Measurements from ENCODE around the gene HELZ. TPM values are rescaled to one million over a fixed set of nuclear protein-coding genes. Genes with fewer than 3 reads are reported as not detected.

The HELZ gene
- total and polyA plus RNA-seq, 2 of the 8 experiments (the other 6 are each of a cell fraction or from before 2014, with no cell fraction given) = 10.0 to 48.7 TPM

DNA sequence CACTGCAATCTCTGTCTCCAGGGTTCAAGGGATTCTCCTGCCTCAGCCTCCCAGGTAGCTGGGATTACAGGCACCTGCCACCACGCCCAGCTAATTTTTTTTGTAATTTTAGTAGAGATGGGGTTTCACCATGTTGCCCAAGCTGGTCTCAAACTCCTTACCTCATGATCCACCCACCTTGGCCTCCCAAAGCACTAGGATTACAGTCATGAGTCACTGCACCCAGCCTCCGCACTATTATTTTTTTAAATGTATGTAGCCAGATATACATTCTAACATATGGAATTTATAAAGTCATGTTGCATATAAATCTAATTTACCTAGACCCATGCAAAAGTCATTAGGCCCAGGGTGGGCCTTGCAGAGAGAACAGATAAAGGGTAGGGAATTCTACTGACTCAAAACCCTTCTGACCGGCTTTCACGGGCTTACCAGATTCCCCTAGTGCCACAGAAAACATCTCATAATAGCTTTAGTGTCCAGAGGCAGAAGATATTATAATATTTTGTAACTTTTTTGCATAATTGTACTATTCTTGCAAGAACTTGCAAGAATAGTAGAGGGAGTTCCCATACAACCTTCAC, 20.5 kb upstream of the HELZ start:
- Histone ChIP-seq H2BK20ac (ENCODE audit: low read length) (no peak overlapping the region), H3K4me1 (replicated peaks in 1 of 4; ENCODE audit: control insufficient read depth in 3 of 4, insufficient read depth in 4 of 4, low read length in 3 of 4) (no peaks in the 10 kb centered on the region), H3K4me2 (ENCODE audit: insufficient read depth in 1 of 2, low read depth in 2 of 2, low read length in 2 of 2) (no peak overlapping the region), H3K4me3 (ENCODE audit: extremely low read depth in 1 of 4, insufficient read depth in 2 of 4, low read depth in 3 of 4, low read length in 4 of 4) (no peak overlapping the region), H3K79me1 (ENCODE audit: low read depth, low read length) (no peaks in the 10 kb centered on the region), H3K79me2 (ENCODE audit: control insufficient read depth in 1 of 2, insufficient read depth in 2 of 2, low read length in 2 of 2) (no peaks in the 10 kb centered on the region), H3K4ac (replicated peaks; ENCODE audit: insufficient read length, low read depth, low read length) (no peak overlapping the region), H3K56ac (replicated peaks; ENCODE audit: insufficient read length, low read depth, low read length) (no peak overlapping the region), H3K36me3 (ENCODE audit: control insufficient read depth in 2 of 4, insufficient read depth in 4 of 4, low read length in 3 of 4) (no peaks in the 10 kb centered on the region), H3K14ac (ENCODE audit: insufficient read length) (no peak overlapping the region), H2BK5ac (ENCODE audit: low read depth, low read length) (no peak overlapping the region), H3K23me2 (ENCODE audit: low read depth, low read length) (no peaks in the 10 kb centered on the region), H3K9me3 (ENCODE audit: insufficient read depth in 2 of 2, low read depth in 1 of 2, low read length in 1 of 2) (no peaks in the 10 kb centered on the region), H3K23ac (ENCODE audit: insufficient read length) (no peak overlapping the region), H2AK5ac (ENCODE audit: low read depth, low read length) (no peak overlapping the region), H3K27ac (ENCODE audit: low read depth, low read length) (no peak overlapping the region), H3K9ac (replicated peaks in 1 of 4; ENCODE audit: extremely low read depth in 1 of 4, low read depth in 3 of 4, low read length in 3 of 4) (no peak overlapping the region), H2BK15ac (ENCODE audit: low read length) (no peak overlapping the region), H2BK120ac (replicated peaks; ENCODE audit: low read depth, low read length) (no peak overlapping the region), H3K27me3 (replicated peaks in 1 of 4; ENCODE audit: control insufficient read depth in 3 of 4, extremely low read depth in 1 of 4, insufficient read depth in 3 of 4, low read length in 3 of 4) (no peaks in the 10 kb centered on the region), H3K18ac (ENCODE audit: extremely low read depth, low read length) (no peak overlapping the region), H2AFZ (ENCODE audit: low read length) (no peak overlapping the region), H4K5ac (ENCODE audit: insufficient read length, low read depth, low read length) (no peak overlapping the region), H4K8ac (ENCODE audit: extremely low read depth, insufficient read depth, low read length) (no peak overlapping the region), H4K20me1 (replicated peaks in 1 of 2; ENCODE audit: control insufficient read depth in 1 of 2, insufficient read depth in 2 of 2, low read length in 2 of 2) (no peaks in the 10 kb centered on the region), H2BK12ac (ENCODE audit: low read depth, low read length) (no peak overlapping the region), H4K91ac (replicated peaks; ENCODE audit: insufficient read length, low read length) (no peak overlapping the region)
- WGBS, 2 experiments (ENCODE audit: extremely low coverage in 1 of 2, insufficient coverage in 1 of 2, insufficient read length in 1 of 2, insufficient replicate concordance in 2 of 2, low coverage in 1 of 2, low lambda C conversion rate in 2 of 2, missing lambda C conversion rate in 1 of 2) = 90% methylated on average over 4 of the region's 4 CpGs; no CpG with 5 or more reads in 1 of the 2 experiments
- DNase-seq (ENCODE audit: low read depth in 1 of 2, low spot score in 2 of 2) = no peak
- POLR2A ChIA-PET (ENCODE audit: partially characterized antibody) = interaction anchor here (0.6 to 1.1 kb wide), 2 partner anchors 35 to 258 kb away, joined by 3 to 6 read pairs; no protein-coding TSS in a partner anchor
- no peak for FAIRE-seq
- TF ChIP-seq, protein P1, sequence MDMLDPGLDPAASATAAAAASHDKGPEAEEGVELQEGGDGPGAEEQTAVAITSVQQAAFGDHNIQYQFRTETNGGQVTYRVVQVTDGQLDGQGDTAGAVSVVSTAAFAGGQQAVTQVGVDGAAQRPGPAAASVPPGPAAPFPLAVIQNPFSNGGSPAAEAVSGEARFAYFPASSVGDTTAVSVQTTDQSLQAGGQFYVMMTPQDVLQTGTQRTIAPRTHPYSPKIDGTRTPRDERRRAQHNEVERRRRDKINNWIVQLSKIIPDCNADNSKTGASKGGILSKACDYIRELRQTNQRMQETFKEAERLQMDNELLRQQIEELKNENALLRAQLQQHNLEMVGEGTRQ (IDR thresholded peaks at IDR 0.05; ENCODE audit: low read length) = no peak
- TF ChIP-seq SP2 (IDR thresholded peaks at IDR 0.05; ENCODE audit: low read length) = no peak
- no peak for TF ChIP-seq ASH2L (IDR thresholded peaks at IDR 0.05; ENCODE audit: low read length)
- TF ChIP-seq JUN (IDR thresholded peaks at IDR 0.05; ENCODE audit: low read depth, low read length) = no peak
- TF ChIP-seq POLR2AphosphoS5 (IDR thresholded peaks at IDR 0.05; ENCODE audit: low read depth, low read length) = no peak
- TF ChIP-seq HDAC2 (IDR thresholded peaks at IDR 0.05; ENCODE audit: borderline replicate concordance in 1 of 2, low read depth in 2 of 2, low read length in 2 of 2) = no peak
- CTCF ChIA-PET (ENCODE audit: partially characterized antibody) = interaction anchor here (1.1 to 1.6 kb wide), 4 partner anchors 9 to 114 kb away, joined by 3 read pairs; no protein-coding TSS in a partner anchor
